Endodermal cell (in vitro differentiated cells): ENCODE data around the gene PDCD10. TPM values are rescaled to one million over a fixed set of nuclear protein-coding genes. Genes with fewer than 3 reads are reported as not detected.

ENCODE experiments used
- DNase-seq: peaks from one replicate; pipeline ENCODE4 v3.0.0-alpha.2; 2017
- H3K27ac ChIP-seq: 2 replicates; pipeline ENCODE4 v1.5.1; 2013; ENCODE audit warnings: mild to moderate bottlenecking, low read depth, low read length, moderate library complexity
- H3K27me3 ChIP-seq: 2 replicates; pipeline ENCODE4 v1.6.1; 2013; ENCODE audit warnings: mild to moderate bottlenecking, low read length, moderate library complexity; ENCODE audit not compliant: insufficient read depth, control insufficient read depth, poor library complexity, severe bottlenecking
- H3K36me3 ChIP-seq: 2 replicates; pipeline ENCODE4 v1.7.0; 2013; ENCODE audit warnings: mild to moderate bottlenecking, low read length, moderate library complexity; ENCODE audit not compliant: control insufficient read depth, insufficient read depth
- H3K4me1 ChIP-seq: one replicate; pipeline ENCODE4 v1.7.0; 2013; ENCODE audit warnings: low read length; ENCODE audit not compliant: control insufficient read depth, insufficient read depth
- H3K4me3 ChIP-seq: 2 replicates; pipeline ENCODE4 v1.5.1; 2013; ENCODE audit warnings: mild to moderate bottlenecking, low read length, moderate library complexity
- H3K9ac ChIP-seq: 2 replicates; pipeline ENCODE4 v1.6.1; 2013; ENCODE audit warnings: mild to moderate bottlenecking, low read length, moderate library complexity; ENCODE audit not compliant: poor library complexity, severe bottlenecking; ENCODE audit errors: extremely low read depth
- H3K9me3 ChIP-seq: 2 replicates; pipeline ENCODE4 v1.6.1; 2013; ENCODE audit warnings: mild to moderate bottlenecking, low read length, moderate library complexity; ENCODE audit not compliant: control insufficient read depth
- H3K27ac Mint-ChIP-seq: 2 replicates; pipeline ENCODE4 v1.8.0; 2020; ENCODE audit warnings: mixed read lengths
- H3K27me3 Mint-ChIP-seq: 2 replicates; pipeline ENCODE4 v1.8.0; 2021; ENCODE audit warnings: mild to moderate bottlenecking, mixed read lengths; ENCODE audit not compliant: insufficient read depth
- H3K36me3 Mint-ChIP-seq: 2 replicates; pipeline ENCODE4 v1.8.0; 2020; ENCODE audit warnings: low read depth, mixed read lengths
- H3K4me1 Mint-ChIP-seq: 2 replicates; pipeline ENCODE4 v1.8.0; 2020; ENCODE audit warnings: mixed read lengths
- H3K4me3 Mint-ChIP-seq: 2 replicates; pipeline ENCODE4 v1.8.0; 2020; ENCODE audit warnings: mild to moderate bottlenecking, moderate library complexity, mixed read lengths
- H3K9me3 Mint-ChIP-seq: 2 replicates; pipeline ENCODE4 v1.8.0; 2020; ENCODE audit warnings: mild to moderate bottlenecking, mixed read lengths
- CTCF ChIP-seq: fragments of 200-600 bp; sonication (generic); conservative IDR thresholded peaks from 2 replicates; pipeline ENCODE4 v1.5.0; 2021; ENCODE audit warnings: antibody characterized with exemption, mild to moderate bottlenecking
- WGBS, 2 experiments: methylation state at CpG; one replicate each; pipeline versions ENCODE4 v1.1.5 to v1.1.7; 2013; ENCODE audit warnings: missing lambda C conversion rate in 2 of 2, mixed read lengths in 1 of 2; ENCODE audit not compliant: insufficient coverage in 1 of 2, insufficient read length in 1 of 2; 5-methylcytosine and 5-hydroxymethylcytosine counted together
- total RNA-seq, 2 donors: library from RNA; stranded (reverse); fragmentation: NEBNext Ultra II Directional in 1 of 2; extraction: Animal tissue kit (Norgen Biotek cat#: 25700) in 1 of 2; gene quantifications; 2 replicates in 1 of 2; 3 replicates in 1 of 2; pipeline ENCODE4 v1.2.1, GENCODE V29; 2021

Gene PDCD10
- total RNA-seq, 2 donors from 2014 or later, result 75.2 to 84.8 TPM

- Histone ChIP-seq H3K36me3 (peaks cover 48% of the 10 kb centered on the region), H3K9me3 (peaks cover 54% of the 10 kb centered on the region), H3K27me3 (no peaks in the 10 kb centered on the region), H3K27ac (no peak overlapping the region), H3K4me3 (peak overlapping the region; percentile 30), H3K9ac (no peak overlapping the region), H3K4me1 (peaks cover 3% of the 10 kb centered on the region)
- Mint-ChIP-seq H3K9me3 (peaks cover 24% of the 10 kb centered on the region), H3K4me3 (no peak overlapping the region), H3K4me1 (peaks cover 10% of the 10 kb centered on the region), H3K36me3 (peaks cover 55% of the 10 kb centered on the region), H3K27me3 (no peaks in the 10 kb centered on the region), H3K27ac (no peak overlapping the region)
- no peak for TF ChIP-seq CTCF
- WGBS, 2 experiments, result 95% methylated on average over 1 of the region's 1 CpG; no CpG with 5 or more reads in 1 of the 2 experiments
- no peak for DNase-seq
Observed at GRCh38 chr3:167673221-167673620, 61.5 kb downstream of the PDCD10 start.

- Histone ChIP-seq H3K4me3 (no peak overlapping the region), H3K36me3 (peaks cover 43% of the 10 kb centered on the region), H3K9me3 (peaks cover 46% of the 10 kb centered on the region), H3K4me1 (peaks cover 3% of the 10 kb centered on the region), H3K27me3 (no peaks in the 10 kb centered on the region), H3K9ac (no peak overlapping the region), H3K27ac (no peak overlapping the region)
- no peak for DNase-seq
- Mint-ChIP-seq H3K9me3 (peaks cover 23% of the 10 kb centered on the region), H3K4me3 (no peak overlapping the region), H3K27me3 (no peaks in the 10 kb centered on the region), H3K27ac (no peak overlapping the region), H3K36me3 (peaks cover 44% of the 10 kb centered on the region), H3K4me1 (peaks cover 10% of the 10 kb centered on the region)
- TF ChIP-seq CTCF, result no peak
- 65 to 86% methylated on average over 3 to 4 of the region's 4 CpGs for WGBS, 2 experiments
Observed at GRCh38 chr3:167671878-167672427, 62.7 kb downstream of the PDCD10 start.

GRCh38 chr3:167669699-167670098, 65.0 kb downstream of the PDCD10 start:
- TF ChIP-seq CTCF, result no peak

More at GRCh38 chr3:167669699-167670098, 65.0 kb downstream of the PDCD10 start:
- Histone ChIP-seq H3K4me1 (peaks cover 3% of the 10 kb centered on the region), H3K4me3 (no peak overlapping the region), H3K9ac (no peak overlapping the region), H3K27ac (no peak overlapping the region), H3K36me3 (peaks cover 22% of the 10 kb centered on the region), H3K9me3 (peaks cover 24% of the 10 kb centered on the region), H3K27me3 (no peaks in the 10 kb centered on the region)
- no peak for DNase-seq
- H3K4me1 Mint-ChIP-seq, result peaks cover 10% of the 10 kb centered on the region
- H3K36me3 Mint-ChIP-seq, result peaks cover 21% of the 10 kb centered on the region
- no peak overlapping the region for H3K27ac Mint-ChIP-seq
- H3K9me3 Mint-ChIP-seq, result peaks cover 4% of the 10 kb centered on the region
- no peak overlapping the region for H3K4me3 Mint-ChIP-seq
- WGBS, 2 experiments, result 83 to 93% methylated on average over 1 of the region's 1 CpG
- no peaks in the 10 kb centered on the region for H3K27me3 Mint-ChIP-seq
